DOHH2 (cell line): ENCODE measurements around the gene TGFBR3.

ENCODE experiments used
- H3F3A ChIP-seq: fragments of 200-600 bp; sonication (generic), shearing (Covaris generic); 2 replicates; pipeline ENCODE4 v1.6.0; 2016; ENCODE audit warnings: antibody characterized with exemption, mild to moderate bottlenecking; ENCODE audit not compliant: control insufficient read depth, insufficient read depth
- H3K27ac ChIP-seq: fragments of 200-600 bp; sonication (generic); 2 replicates; pipeline ENCODE4 v1.5.1; 2014; ENCODE audit warnings: low read depth, mild to moderate bottlenecking, low read length, moderate library complexity
- H3K27me3 ChIP-seq: fragments of 200-600 bp; sonication (generic); 2 replicates; pipeline ENCODE4 v1.6.1; 2014; ENCODE audit warnings: mild to moderate bottlenecking, low read length, mixed read lengths; ENCODE audit not compliant: control insufficient read depth
- H3K36me3 ChIP-seq: fragments of 200-600 bp; sonication (generic); 2 replicates; pipeline ENCODE4 v1.6.1; 2014; ENCODE audit warnings: mild to moderate bottlenecking, low read length, moderate library complexity, mixed read lengths; ENCODE audit not compliant: control insufficient read depth
- H3K4me1 ChIP-seq: fragments of 200-600 bp; sonication (generic); 2 replicates; pipeline ENCODE4 v1.6.1; 2014; ENCODE audit warnings: mild to moderate bottlenecking, low read length, mixed read lengths; ENCODE audit not compliant: control insufficient read depth
- H3K4me2 ChIP-seq: fragments of 200-600 bp; sonication (generic); 2 replicates; pipeline ENCODE4 v1.6.0; 2014; ENCODE audit warnings: mild to moderate bottlenecking, low read length, moderate library complexity
- H3K4me3 ChIP-seq: fragments of 200-600 bp; sonication (generic); 2 replicates; pipeline ENCODE4 v1.5.1; 2014; ENCODE audit warnings: mild to moderate bottlenecking, low read length, mixed read lengths
- H3K79me2 ChIP-seq: fragments of 200-600 bp; sonication (generic); 2 replicates; pipeline ENCODE4 v1.6.1; 2014; ENCODE audit warnings: mild to moderate bottlenecking, low read length, mixed read lengths; ENCODE audit not compliant: control insufficient read depth
- H3K9me2 ChIP-seq: fragments of 200-600 bp; sonication (generic); replicated peaks from 2 replicates; pipeline ENCODE4 v1.6.1; 2014; ENCODE audit warnings: mild to moderate bottlenecking, low read length, mixed read lengths; ENCODE audit not compliant: control insufficient read depth
- H3K9me3 ChIP-seq: fragments of 200-600 bp; sonication (generic); 2 replicates; pipeline ENCODE4 v1.6.1; 2014; ENCODE audit warnings: antibody characterized with exemption, low read length, mixed read lengths; ENCODE audit not compliant: control insufficient read depth, insufficient read depth
- H4K20me1 ChIP-seq: fragments of 200-600 bp; sonication (generic); 2 replicates; pipeline ENCODE4 v1.6.0; 2014; ENCODE audit warnings: low read depth, mild to moderate bottlenecking, antibody characterized with exemption, low read length, moderate library complexity; ENCODE audit not compliant: control insufficient read depth, insufficient read depth
- EZH2phosphoT487 ChIP-seq: fragments of 200-600 bp; sonication (generic); IDR thresholded peaks from 2 replicates; pipeline ENCODE4 v1.6.1; 2017; ENCODE audit warnings: borderline replicate concordance, mild to moderate bottlenecking, antibody characterized with exemption, low read length, moderate library complexity, mixed read lengths
- TF ChIP-seq, protein P1 (sequence below): fragments of 200-600 bp; sonication (generic); IDR thresholded peaks from one replicate; pipeline ENCODE4 v1.5.1; 2014; ENCODE audit warnings: antibody characterized with exemption, mild to moderate bottlenecking, low read depth, low read length; ENCODE audit not compliant: poor library complexity, severe bottlenecking

The TGFBR3 gene

DNA sequence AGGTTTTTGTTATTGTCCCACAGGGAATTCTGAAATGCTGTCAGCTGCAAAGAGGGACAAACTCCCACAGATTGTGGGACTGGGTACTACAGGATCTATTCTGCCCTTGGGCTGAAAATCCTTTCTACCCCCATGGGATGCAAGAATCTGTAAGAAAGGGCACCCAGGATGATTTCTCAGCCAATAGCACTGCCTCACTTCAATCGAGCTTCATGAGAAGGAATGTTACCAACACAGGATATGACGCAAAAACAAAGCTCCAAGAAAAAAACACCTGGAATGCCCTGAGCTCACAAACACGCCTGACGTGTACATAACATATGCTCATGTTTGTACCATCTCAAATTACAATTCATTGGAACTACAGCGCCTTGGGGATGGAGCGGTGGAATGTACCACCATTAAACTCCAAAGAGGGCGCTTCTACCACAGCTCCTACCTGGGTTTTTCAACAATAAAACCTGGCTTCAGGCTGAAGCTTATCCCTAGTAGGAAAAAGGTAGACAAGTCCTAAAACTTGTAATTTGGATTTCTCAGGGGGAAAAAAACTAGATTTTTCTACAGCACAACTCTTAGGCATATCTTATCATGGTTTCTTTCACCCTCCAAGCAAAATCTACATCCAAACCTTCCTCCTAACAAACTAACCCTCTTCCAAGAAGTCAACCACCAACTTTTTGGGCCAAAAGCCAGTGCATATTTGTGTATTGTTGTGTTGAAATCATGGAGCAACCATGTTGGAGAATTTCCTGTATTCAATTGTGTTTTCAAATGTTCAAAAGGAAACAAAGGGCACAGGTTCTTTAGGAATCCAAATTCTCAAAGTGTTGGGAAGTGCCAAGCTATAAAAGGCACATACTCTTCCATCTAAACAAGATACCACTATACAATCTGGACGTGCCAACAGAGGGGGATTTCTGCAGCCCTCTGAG lies 78.9 kb downstream of the TGFBR3 start:
- H3K9me3 ChIP-seq: no peaks in the 10 kb centered on the region
- H3K4me3 ChIP-seq: no peak overlapping the region
- no peak for TF ChIP-seq EZH2phosphoT487
- TF ChIP-seq, protein P1, sequence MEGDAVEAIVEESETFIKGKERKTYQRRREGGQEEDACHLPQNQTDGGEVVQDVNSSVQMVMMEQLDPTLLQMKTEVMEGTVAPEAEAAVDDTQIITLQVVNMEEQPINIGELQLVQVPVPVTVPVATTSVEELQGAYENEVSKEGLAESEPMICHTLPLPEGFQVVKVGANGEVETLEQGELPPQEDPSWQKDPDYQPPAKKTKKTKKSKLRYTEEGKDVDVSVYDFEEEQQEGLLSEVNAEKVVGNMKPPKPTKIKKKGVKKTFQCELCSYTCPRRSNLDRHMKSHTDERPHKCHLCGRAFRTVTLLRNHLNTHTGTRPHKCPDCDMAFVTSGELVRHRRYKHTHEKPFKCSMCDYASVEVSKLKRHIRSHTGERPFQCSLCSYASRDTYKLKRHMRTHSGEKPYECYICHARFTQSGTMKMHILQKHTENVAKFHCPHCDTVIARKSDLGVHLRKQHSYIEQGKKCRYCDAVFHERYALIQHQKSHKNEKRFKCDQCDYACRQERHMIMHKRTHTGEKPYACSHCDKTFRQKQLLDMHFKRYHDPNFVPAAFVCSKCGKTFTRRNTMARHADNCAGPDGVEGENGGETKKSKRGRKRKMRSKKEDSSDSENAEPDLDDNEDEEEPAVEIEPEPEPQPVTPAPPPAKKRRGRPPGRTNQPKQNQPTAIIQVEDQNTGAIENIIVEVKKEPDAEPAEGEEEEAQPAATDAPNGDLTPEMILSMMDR: no peak
- H3K9me2 ChIP-seq: no peaks in the 10 kb centered on the region
- H3K27me3 ChIP-seq: no peaks in the 10 kb centered on the region
- no peaks in the 10 kb centered on the region for H3K36me3 ChIP-seq
- H3K79me2 ChIP-seq: no peaks in the 10 kb centered on the region
- no peak overlapping the region for H3K27ac ChIP-seq
- no peaks in the 10 kb centered on the region for H3F3A ChIP-seq
- H4K20me1 ChIP-seq: no peaks in the 10 kb centered on the region
- H3K4me2 ChIP-seq: no peak overlapping the region
- peaks cover 5% of the 10 kb centered on the region for H3K4me1 ChIP-seq

GRCh38 chr1:91806181-91806768 lies 79.7 kb downstream of the TGFBR3 start:
- TF ChIP-seq, protein P1: no peak
- TF ChIP-seq EZH2phosphoT487: no peak
- H3K4me2 ChIP-seq: no peak overlapping the region
- no peaks in the 10 kb centered on the region for H3K79me2 ChIP-seq

DNA sequence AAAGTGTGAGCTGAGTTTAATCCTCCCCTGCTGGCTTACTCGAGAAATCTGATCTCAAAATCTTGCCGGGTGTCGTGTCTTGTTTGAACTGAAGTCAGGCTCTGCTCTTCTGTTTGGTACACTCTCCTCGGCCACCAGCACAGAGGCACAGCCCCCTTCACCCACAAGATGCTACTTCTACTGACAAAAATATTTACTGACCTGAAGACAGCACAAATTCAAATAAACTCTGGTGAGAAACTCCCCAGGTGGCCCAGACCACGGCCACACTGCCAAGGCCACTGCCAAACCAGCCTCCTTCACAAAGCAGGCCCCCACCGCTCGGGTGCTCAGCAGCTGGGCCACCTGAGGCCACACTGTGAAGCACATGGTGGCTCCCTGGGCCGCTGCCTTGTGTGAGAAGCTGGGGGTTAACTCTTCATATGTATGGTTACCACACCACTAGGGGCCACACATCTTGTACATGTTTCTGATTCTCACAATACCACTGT lies 80.6 kb downstream of the TGFBR3 start:
- H3K4me1 ChIP-seq: peaks cover 5% of the 10 kb centered on the region
- H3K9me3 ChIP-seq: no peaks in the 10 kb centered on the region
- no peak overlapping the region for H3K4me3 ChIP-seq
- no peaks in the 10 kb centered on the region for H3K9me2 ChIP-seq
- no peaks in the 10 kb centered on the region for H3K79me2 ChIP-seq
- H3K27me3 ChIP-seq: no peaks in the 10 kb centered on the region
- H3F3A ChIP-seq: no peaks in the 10 kb centered on the region
- H3K27ac ChIP-seq: no peak overlapping the region
- TF ChIP-seq, protein P1: no peak
- no peak for TF ChIP-seq EZH2phosphoT487
- H4K20me1 ChIP-seq: no peaks in the 10 kb centered on the region
- H3K4me2 ChIP-seq: no peak overlapping the region
- H3K36me3 ChIP-seq: no peaks in the 10 kb centered on the region

More at GRCh38 chr1:91806181-91806768, 79.7 kb downstream of the TGFBR3 start:
- no peaks in the 10 kb centered on the region for H3K27me3 ChIP-seq
- no peaks in the 10 kb centered on the region for H4K20me1 ChIP-seq
- H3K9me3 ChIP-seq: no peaks in the 10 kb centered on the region
- no peaks in the 10 kb centered on the region for H3K36me3 ChIP-seq
- H3K4me3 ChIP-seq: no peak overlapping the region
- H3K27ac ChIP-seq: no peak overlapping the region
- no peaks in the 10 kb centered on the region for H3F3A ChIP-seq
- no peaks in the 10 kb centered on the region for H3K9me2 ChIP-seq
- peaks cover 5% of the 10 kb centered on the region for H3K4me1 ChIP-seq
